GM12878 (cell line): ENCODE data around the gene ANKRD17. TPM values are rescaled to one million over a fixed set of nuclear protein-coding genes. Genes with fewer than 3 reads are reported as not detected.
A peak's percentile ranks its signal among the peaks of the same experiment; 100 is the strongest.

Experiments
- CBFB ChIP-seq: IDR thresholded peaks from 2 replicates; pipeline ENCODE4 v1.6.1; 2016; ENCODE audit warnings: antibody characterized with exemption, low read depth
- CHD4 ChIP-seq: fragments of 200-600 bp; sonication (generic); IDR thresholded peaks from 2 replicates; pipeline ENCODE4 v1.6.1; 2016; ENCODE audit warnings: mild to moderate bottlenecking
- EZH2 ChIP-seq: IDR thresholded peaks from 2 replicates; pipeline ENCODE4 v1.6.1; 2012; ENCODE audit warnings: low read depth, mild to moderate bottlenecking, control low read depth, inconsistent platforms, low read length, borderline replicate concordance; ENCODE audit not compliant: control insufficient read depth
- KDM1A ChIP-seq: fragments of 200-600 bp; sonication (generic); IDR thresholded peaks from 2 replicates; pipeline ENCODE4 v1.6.1; 2016; ENCODE audit warnings: borderline replicate concordance
- NR2C2 ChIP-seq: IDR thresholded peaks from 2 replicates; pipeline ENCODE4 v1.6.1; 2011; ENCODE audit warnings: borderline replicate concordance, low read depth; ENCODE audit not compliant: control insufficient read depth, insufficient read length
- POLR2AphosphoS2 ChIP-seq: IDR thresholded peaks from 2 replicates; pipeline ENCODE4 v1.6.1; 2011; ENCODE audit warnings: low read depth, mild to moderate bottlenecking, low read length, improper control_type of control experiment, moderate library complexity
- POU2F2 ChIP-seq: IDR thresholded peaks from 3 replicates; pipeline ENCODE4 v1.6.1; 2011; ENCODE audit warnings: low read depth, mild to moderate bottlenecking, low read length, borderline replicate concordance
- RFX5 ChIP-seq: IDR thresholded peaks from 2 replicates; pipeline ENCODE4 v1.6.1; 2011; ENCODE audit warnings: low read depth, low read length, improper control_type of control experiment
- SMAD5 ChIP-seq: IDR thresholded peaks from 2 replicates; pipeline ENCODE4 v1.6.1; 2016; ENCODE audit warnings: antibody characterized with exemption, low read depth
- SPI1 ChIP-seq: IDR thresholded peaks from 2 replicates; pipeline ENCODE4 v1.6.1; 2011; ENCODE audit warnings: low read depth, mild to moderate bottlenecking, low read length, moderate library complexity, borderline replicate concordance; ENCODE audit not compliant: insufficient read depth
- TCF3 ChIP-seq: IDR thresholded peaks from 2 replicates; pipeline ENCODE4 v1.6.1; 2012; ENCODE audit warnings: low read depth, mild to moderate bottlenecking, low read length, borderline replicate concordance; ENCODE audit not compliant: insufficient read depth
- polyA plus RNA-seq, 11 experiments: library from polyadenylated mRNA; depleted of rRNA in 4 of 11; unstranded in 6 of 11; stranded (reverse) in 5 of 11; fragments of >200 nt; fragmentation: Nextera tagmentation in 4 of 11; fragmentation: Illumina TruSeq in 1 of 11; extraction: Ambion mirVana in 4 of 11; extraction: Trizol in 1 of 11; gene quantifications; 1 replicate in 1 of 11; 2 replicates in 10 of 11; pipeline versions ENCODE4 v1.2.1 to v1.2.3, GENCODE V29; 2011 to 2016; ENCODE audit warnings: inconsistent platforms in 2 of 11, missing spikeins in 2 of 11, low read depth in 1 of 11
- total RNA-seq, 4 experiments: library from RNA; depleted of rRNA in 3 of 4; stranded (reverse); fragments of >200 nt in 3 of 4; fragmentation: Illumina TruSeq in 1 of 4; extraction: Trizol in 1 of 4; gene quantifications; 2 replicates each; pipeline versions ENCODE4 v1.2.1 to v1.2.3, GENCODE V29; 2013 to 2021
- TF ChIP-seq, protein P1 (sequence below): IDR thresholded peaks from 2 replicates; pipeline ENCODE4 v1.6.1; 2012; ENCODE audit warnings: low read depth, low read length, improper control_type of control experiment
- TF ChIP-seq, protein P2 (sequence below): fragments of 450-650 bp; IDR thresholded peaks from 2 replicates; pipeline ENCODE4 v1.6.1; 2017; ENCODE audit warnings: low read depth, mild to moderate bottlenecking, moderate library complexity
- TF ChIP-seq, protein P3 (sequence below): fragments of 450-650 bp; IDR thresholded peaks from 2 replicates; pipeline ENCODE4 v1.6.1; 2017; ENCODE audit warnings: mild to moderate bottlenecking, moderate library complexity
- TF ChIP-seq, protein P4 (sequence below): IDR thresholded peaks from 2 replicates; pipeline ENCODE4 v1.6.1; 2011; ENCODE audit warnings: borderline replicate concordance, low read depth, mild to moderate bottlenecking, moderate library complexity, low read length; ENCODE audit not compliant: insufficient read depth, poor library complexity, severe bottlenecking
- TF ChIP-seq, protein P5 (sequence below): fragments of 150-350 bp; IDR thresholded peaks from 2 replicates; pipeline ENCODE4 v1.6.1; 2014; ENCODE audit warnings: mild to moderate bottlenecking, low read depth, low read length
- TF ChIP-seq, protein P6 (sequence below): fragments of 450-650 bp; IDR thresholded peaks from 2 replicates; pipeline ENCODE4 v1.6.1; 2014; ENCODE audit warnings: mild to moderate bottlenecking

The ANKRD17 gene
- total and polyA plus RNA-seq, 10 of the 15 experiments (the other 5 are each of a cell fraction or from before 2014, with no cell fraction given) = 11.7 to 46.5 (median 32.6) TPM

DNA sequence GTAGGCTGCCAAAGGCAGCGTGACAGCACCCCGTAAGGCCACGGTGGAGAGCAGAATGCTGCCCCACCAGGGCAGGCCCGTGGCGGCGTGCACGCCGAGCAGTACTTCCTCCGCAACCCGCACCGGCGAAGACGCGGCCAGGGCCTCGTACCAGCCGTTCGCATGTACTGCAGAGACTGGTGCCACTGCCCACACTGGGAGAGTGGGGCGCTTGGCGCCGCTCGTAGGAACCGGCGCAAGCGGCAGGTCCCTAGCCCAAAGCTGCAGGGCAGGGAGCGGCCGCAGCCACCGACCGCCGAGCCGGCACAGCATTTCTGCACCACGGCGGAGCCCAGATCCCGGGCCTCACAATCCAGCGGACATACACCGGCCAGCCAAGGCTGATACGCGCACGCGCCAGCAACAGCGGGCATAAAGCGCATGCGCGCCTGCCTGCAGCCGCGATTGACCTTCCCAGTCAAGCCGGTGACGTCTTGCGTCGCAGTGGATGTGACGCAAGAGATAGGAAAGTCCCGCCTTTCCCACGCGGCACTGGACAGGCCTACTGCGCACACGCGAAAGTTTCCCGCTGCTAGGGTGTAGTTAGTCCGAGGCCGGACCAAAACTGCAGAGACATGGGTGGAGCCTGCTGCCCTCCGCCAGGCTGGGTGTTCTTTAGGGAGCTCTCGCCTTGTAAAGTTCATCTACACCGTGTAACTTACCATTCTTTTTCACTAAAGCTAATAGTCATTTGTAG is 189.1 kb downstream of the ANKRD17 start, which contains the start of gene COX18 (continued):
- TF ChIP-seq POU2F2 = peak; percentile 81; the same call in 2 of the 3 replicates
- peak; percentile 51; the same call in 1 of the 2 replicates for TF ChIP-seq CBFB
- TF ChIP-seq, protein P1, sequence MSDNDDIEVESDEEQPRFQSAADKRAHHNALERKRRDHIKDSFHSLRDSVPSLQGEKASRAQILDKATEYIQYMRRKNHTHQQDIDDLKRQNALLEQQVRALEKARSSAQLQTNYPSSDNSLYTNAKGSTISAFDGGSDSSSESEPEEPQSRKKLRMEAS = no peak; the same call in none of the 2 replicates
- no peak for TF ChIP-seq RFX5
- peak; percentile 96 for TF ChIP-seq POLR2AphosphoS2
- TF ChIP-seq, protein P2, sequence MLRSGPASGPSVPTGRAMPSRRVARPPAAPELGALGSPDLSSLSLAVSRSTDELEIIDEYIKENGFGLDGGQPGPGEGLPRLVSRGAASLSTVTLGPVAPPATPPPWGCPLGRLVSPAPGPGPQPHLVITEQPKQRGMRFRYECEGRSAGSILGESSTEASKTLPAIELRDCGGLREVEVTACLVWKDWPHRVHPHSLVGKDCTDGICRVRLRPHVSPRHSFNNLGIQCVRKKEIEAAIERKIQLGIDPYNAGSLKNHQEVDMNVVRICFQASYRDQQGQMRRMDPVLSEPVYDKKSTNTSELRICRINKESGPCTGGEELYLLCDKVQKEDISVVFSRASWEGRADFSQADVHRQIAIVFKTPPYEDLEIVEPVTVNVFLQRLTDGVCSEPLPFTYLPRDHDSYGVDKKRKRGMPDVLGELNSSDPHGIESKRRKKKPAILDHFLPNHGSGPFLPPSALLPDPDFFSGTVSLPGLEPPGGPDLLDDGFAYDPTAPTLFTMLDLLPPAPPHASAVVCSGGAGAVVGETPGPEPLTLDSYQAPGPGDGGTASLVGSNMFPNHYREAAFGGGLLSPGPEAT = peak; percentile 81; the same call in 1 of the 2 replicates
- TF ChIP-seq, protein P3, sequence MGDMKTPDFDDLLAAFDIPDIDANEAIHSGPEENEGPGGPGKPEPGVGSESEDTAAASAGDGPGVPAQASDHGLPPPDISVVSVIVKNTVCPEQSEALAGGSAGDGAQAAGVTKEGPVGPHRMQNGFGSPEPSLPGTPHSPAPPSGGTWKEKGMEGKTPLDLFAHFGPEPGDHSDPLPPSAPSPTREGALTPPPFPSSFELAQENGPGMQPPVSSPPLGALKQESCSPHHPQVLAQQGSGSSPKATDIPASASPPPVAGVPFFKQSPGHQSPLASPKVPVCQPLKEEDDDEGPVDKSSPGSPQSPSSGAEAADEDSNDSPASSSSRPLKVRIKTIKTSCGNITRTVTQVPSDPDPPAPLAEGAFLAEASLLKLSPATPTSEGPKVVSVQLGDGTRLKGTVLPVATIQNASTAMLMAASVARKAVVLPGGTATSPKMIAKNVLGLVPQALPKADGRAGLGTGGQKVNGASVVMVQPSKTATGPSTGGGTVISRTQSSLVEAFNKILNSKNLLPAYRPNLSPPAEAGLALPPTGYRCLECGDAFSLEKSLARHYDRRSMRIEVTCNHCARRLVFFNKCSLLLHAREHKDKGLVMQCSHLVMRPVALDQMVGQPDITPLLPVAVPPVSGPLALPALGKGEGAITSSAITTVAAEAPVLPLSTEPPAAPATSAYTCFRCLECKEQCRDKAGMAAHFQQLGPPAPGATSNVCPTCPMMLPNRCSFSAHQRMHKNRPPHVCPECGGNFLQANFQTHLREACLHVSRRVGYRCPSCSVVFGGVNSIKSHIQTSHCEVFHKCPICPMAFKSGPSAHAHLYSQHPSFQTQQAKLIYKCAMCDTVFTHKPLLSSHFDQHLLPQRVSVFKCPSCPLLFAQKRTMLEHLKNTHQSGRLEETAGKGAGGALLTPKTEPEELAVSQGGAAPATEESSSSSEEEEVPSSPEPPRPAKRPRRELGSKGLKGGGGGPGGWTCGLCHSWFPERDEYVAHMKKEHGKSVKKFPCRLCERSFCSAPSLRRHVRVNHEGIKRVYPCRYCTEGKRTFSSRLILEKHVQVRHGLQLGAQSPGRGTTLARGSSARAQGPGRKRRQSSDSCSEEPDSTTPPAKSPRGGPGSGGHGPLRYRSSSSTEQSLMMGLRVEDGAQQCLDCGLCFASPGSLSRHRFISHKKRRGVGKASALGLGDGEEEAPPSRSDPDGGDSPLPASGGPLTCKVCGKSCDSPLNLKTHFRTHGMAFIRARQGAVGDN = peak; percentile 42; the same call in 1 of the 2 replicates
- TF ChIP-seq, protein P4, sequence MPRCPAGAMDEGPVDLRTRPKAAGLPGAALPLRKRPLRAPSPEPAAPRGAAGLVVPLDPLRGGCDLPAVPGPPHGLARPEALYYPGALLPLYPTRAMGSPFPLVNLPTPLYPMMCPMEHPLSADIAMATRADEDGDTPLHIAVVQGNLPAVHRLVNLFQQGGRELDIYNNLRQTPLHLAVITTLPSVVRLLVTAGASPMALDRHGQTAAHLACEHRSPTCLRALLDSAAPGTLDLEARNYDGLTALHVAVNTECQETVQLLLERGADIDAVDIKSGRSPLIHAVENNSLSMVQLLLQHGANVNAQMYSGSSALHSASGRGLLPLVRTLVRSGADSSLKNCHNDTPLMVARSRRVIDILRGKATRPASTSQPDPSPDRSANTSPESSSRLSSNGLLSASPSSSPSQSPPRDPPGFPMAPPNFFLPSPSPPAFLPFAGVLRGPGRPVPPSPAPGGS = peak; percentile 87
- no peak for TF ChIP-seq EZH2
- TF ChIP-seq CHD4 = no peak
- TF ChIP-seq, protein P5, sequence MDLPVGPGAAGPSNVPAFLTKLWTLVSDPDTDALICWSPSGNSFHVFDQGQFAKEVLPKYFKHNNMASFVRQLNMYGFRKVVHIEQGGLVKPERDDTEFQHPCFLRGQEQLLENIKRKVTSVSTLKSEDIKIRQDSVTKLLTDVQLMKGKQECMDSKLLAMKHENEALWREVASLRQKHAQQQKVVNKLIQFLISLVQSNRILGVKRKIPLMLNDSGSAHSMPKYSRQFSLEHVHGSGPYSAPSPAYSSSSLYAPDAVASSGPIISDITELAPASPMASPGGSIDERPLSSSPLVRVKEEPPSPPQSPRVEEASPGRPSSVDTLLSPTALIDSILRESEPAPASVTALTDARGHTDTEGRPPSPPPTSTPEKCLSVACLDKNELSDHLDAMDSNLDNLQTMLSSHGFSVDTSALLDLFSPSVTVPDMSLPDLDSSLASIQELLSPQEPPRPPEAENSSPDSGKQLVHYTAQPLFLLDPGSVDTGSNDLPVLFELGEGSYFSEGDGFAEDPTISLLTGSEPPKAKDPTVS = no peak
- TF ChIP-seq NR2C2 = no peak
- TF ChIP-seq, protein P6, sequence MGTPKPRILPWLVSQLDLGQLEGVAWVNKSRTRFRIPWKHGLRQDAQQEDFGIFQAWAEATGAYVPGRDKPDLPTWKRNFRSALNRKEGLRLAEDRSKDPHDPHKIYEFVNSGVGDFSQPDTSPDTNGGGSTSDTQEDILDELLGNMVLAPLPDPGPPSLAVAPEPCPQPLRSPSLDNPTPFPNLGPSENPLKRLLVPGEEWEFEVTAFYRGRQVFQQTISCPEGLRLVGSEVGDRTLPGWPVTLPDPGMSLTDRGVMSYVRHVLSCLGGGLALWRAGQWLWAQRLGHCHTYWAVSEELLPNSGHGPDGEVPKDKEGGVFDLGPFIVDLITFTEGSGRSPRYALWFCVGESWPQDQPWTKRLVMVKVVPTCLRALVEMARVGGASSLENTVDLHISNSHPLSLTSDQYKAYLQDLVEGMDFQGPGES = 0 out of 2 replicates have a peak, but pooled peaks have one; percentile 32
- TF ChIP-seq SMAD5 = peak; percentile 92
- no peak for TF ChIP-seq KDM1A
- no peak for TF ChIP-seq SPI1
- TF ChIP-seq TCF3 = no peak
